Fibroblast of gingiva (primary cell): ENCODE results near the gene ZNF730.
A peak's percentile ranks its signal among the peaks of the same experiment; 100 is the strongest.
"Not testable (repeated sequence)": the region's sequence is repeated elsewhere in the genome, so short reads cannot be mapped to it uniquely, and the experiment has no call there.

Experiments used
- DNase-seq: peaks from one replicate; pipeline ENCODE4 v3.0.0-alpha.2; 2011; ENCODE audit warnings: low read depth

Gene ZNF730

GRCh38 chr19:23116802-23117571 is at the start of gene ZNF730:
Gene ZNF730, plus strand, starts transcription at chr19:23117025. Its CDS starts 149 bp downstream, at chr19:23117174.
- peak; percentile 59 for DNase-seq

GRCh38 chr19:23070353-23071146 is 46.3 kb upstream of the ZNF730 start:
- DNase-seq = peak; percentile 47

- DNase-seq = peak; percentile 36
Measured at GRCh38 chr19:23071147-23071511, 45.7 kb upstream of the ZNF730 start.

GRCh38 chr19:23075031-23075733 is 41.6 kb upstream of the ZNF730 start:
- peak; percentile 62 for DNase-seq

- DNase-seq = not testable (repeated sequence)
Measured at GRCh38 chr19:23077776-23078175, 39.0 kb upstream of the ZNF730 start.

- DNase-seq = no peak
Measured at GRCh38 chr19:23093832-23094231, 23.0 kb upstream of the ZNF730 start.

- DNase-seq = no peak
Measured at GRCh38 chr19:23095418-23095817, 21.4 kb upstream of the ZNF730 start.

GRCh38 chr19:23098286-23098685 is 18.5 kb upstream of the ZNF730 start:
- no peak for DNase-seq

GRCh38 chr19:23098988-23099387 is 17.8 kb upstream of the ZNF730 start:
- DNase-seq = no peak

- DNase-seq = no peak
Measured at GRCh38 chr19:23099966-23100365, 16.9 kb upstream of the ZNF730 start.

- no peak for DNase-seq
Measured at GRCh38 chr19:23101241-23101640, 15.6 kb upstream of the ZNF730 start.

GRCh38 chr19:23118400-23118799 is 1.6 kb downstream of the ZNF730 start:
- DNase-seq = no peak

GRCh38 chr19:23134211-23134610 is 17.4 kb downstream of the ZNF730 start:
- DNase-seq = not testable (repeated sequence)

- no peak for DNase-seq
Measured at GRCh38 chr19:23145617-23146415, 29.0 kb downstream of the ZNF730 start.

- no peak for DNase-seq
Measured at GRCh38 chr19:23160766-23161165, 43.9 kb downstream of the ZNF730 start.

GRCh38 chr19:23168286-23168685 is 51.5 kb downstream of the ZNF730 start:
- DNase-seq = not testable (repeated sequence)

- no peak for DNase-seq
Measured at GRCh38 chr19:23183251-23183650, 66.4 kb downstream of the ZNF730 start.

- no peak for DNase-seq
Measured at GRCh38 chr19:23190341-23190740, 73.5 kb downstream of the ZNF730 start.
